Progenitor cell of endocrine pancreas (in vitro differentiated cells): ENCODE measurements around the gene TMEM37. TPM values are rescaled to one million over a fixed set of nuclear protein-coding genes. Genes with fewer than 3 reads are reported as not detected.

Experiments used
- DNase-seq: peaks from one replicate; pipeline ENCODE4 v3.0.0; 2021; ENCODE audit warnings: low spot score; ENCODE audit not compliant: unreplicated experiment
- H3K27ac Mint-ChIP-seq: 2 replicates; pipeline ENCODE4 v1.8.0; 2021; ENCODE audit warnings: mild to moderate bottlenecking, moderate library complexity, mixed read lengths
- H3K27me3 Mint-ChIP-seq: 2 replicates; pipeline ENCODE4 v1.8.0; 2021; ENCODE audit warnings: mixed read lengths
- H3K36me3 Mint-ChIP-seq: 2 replicates; pipeline ENCODE4 v1.8.0; 2022; ENCODE audit warnings: mixed read lengths; ENCODE audit not compliant: insufficient read depth
- H3K4me1 Mint-ChIP-seq: 2 replicates; pipeline ENCODE4 v1.8.0; 2021; ENCODE audit warnings: low read depth, mixed read lengths
- H3K4me3 Mint-ChIP-seq: 2 replicates; pipeline ENCODE4 v1.8.0; 2021; ENCODE audit warnings: low read depth, mild to moderate bottlenecking, moderate library complexity, mixed read lengths
- H3K9me3 Mint-ChIP-seq: 2 replicates; pipeline ENCODE4 v1.8.0; 2021; ENCODE audit warnings: low read depth, mixed read lengths
- CTCF ChIP-seq: fragments of 200-600 bp; sonication (generic); IDR thresholded peaks from one replicate; pipeline ENCODE4 v1.5.0; 2021; ENCODE audit warnings: antibody characterized with exemption, mild to moderate bottlenecking; ENCODE audit not compliant: unreplicated experiment
- total RNA-seq: library from RNA; stranded (reverse); gene quantifications from 2 replicates; pipeline ENCODE4 v1.2.1, GENCODE V29; 2021

TMEM37 gene
- total RNA-seq, 1 donor from 2014 or later = 17.4 TPM

GRCh38 chr2:119442850-119443249, 11.2 kb downstream of the TMEM37 start:
- H3K4me1 Mint-ChIP-seq = peaks cover 10% of the 10 kb centered on the region
- no peak for DNase-seq
- no peak for TF ChIP-seq CTCF
- H3K36me3 Mint-ChIP-seq = peaks cover 4% of the 10 kb centered on the region
- H3K27me3 Mint-ChIP-seq = no peaks in the 10 kb centered on the region
- no peaks in the 10 kb centered on the region for H3K9me3 Mint-ChIP-seq
- no peak overlapping the region for H3K27ac Mint-ChIP-seq
- H3K4me3 Mint-ChIP-seq = no peak overlapping the region

- Mint-ChIP-seq H3K4me1 (no peaks in the 10 kb centered on the region), H3K4me3 (no peak overlapping the region), H3K27ac (no peak overlapping the region), H3K27me3 (peaks cover 8% of the 10 kb centered on the region), H3K36me3 (peaks cover 9% of the 10 kb centered on the region), H3K9me3 (no peaks in the 10 kb centered on the region)
- no peak for TF ChIP-seq CTCF
- DNase-seq = no peak
Observed at GRCh38 chr2:119446037-119446436, 14.4 kb downstream of the TMEM37 start.

GRCh38 chr2:119448427-119449141, 16.9 kb downstream of the TMEM37 start:
- peaks cover 9% of the 10 kb centered on the region for H3K36me3 Mint-ChIP-seq
- no peak for DNase-seq
- H3K27me3 Mint-ChIP-seq = peaks cover 16% of the 10 kb centered on the region
- no peak overlapping the region for H3K4me3 Mint-ChIP-seq
- no peaks in the 10 kb centered on the region for H3K4me1 Mint-ChIP-seq
- H3K27ac Mint-ChIP-seq = no peak overlapping the region
- H3K9me3 Mint-ChIP-seq = no peaks in the 10 kb centered on the region
- no peak for TF ChIP-seq CTCF

GRCh38 chr2:119449521-119449920, 17.9 kb downstream of the TMEM37 start:
- H3K27ac Mint-ChIP-seq = no peak overlapping the region
- H3K9me3 Mint-ChIP-seq = no peaks in the 10 kb centered on the region
- H3K27me3 Mint-ChIP-seq = peaks cover 19% of the 10 kb centered on the region
- no peak overlapping the region for H3K4me3 Mint-ChIP-seq
- H3K4me1 Mint-ChIP-seq = no peaks in the 10 kb centered on the region
- TF ChIP-seq CTCF = no peak
- DNase-seq = no peak
- H3K36me3 Mint-ChIP-seq = peaks cover 8% of the 10 kb centered on the region

GRCh38 chr2:119451336-119452050, 19.8 kb downstream of the TMEM37 start:
- no peak overlapping the region for H3K27ac Mint-ChIP-seq
- peaks cover 8% of the 10 kb centered on the region for H3K36me3 Mint-ChIP-seq
- TF ChIP-seq CTCF = no peak
- H3K4me3 Mint-ChIP-seq = no peak overlapping the region
- H3K4me1 Mint-ChIP-seq = peaks cover 5% of the 10 kb centered on the region
- H3K27me3 Mint-ChIP-seq = peaks cover 30% of the 10 kb centered on the region
- DNase-seq = no peak
- H3K9me3 Mint-ChIP-seq = no peaks in the 10 kb centered on the region
